ENCODE data around the gene IDUA. TPM values are rescaled to one million over a fixed set of nuclear protein-coding genes. Genes with fewer than 3 reads are reported as not detected.

The IDUA gene
- total RNA-seq, 4 donors from 2014 or later = 6.0 to 13.4 (median 11.1) TPM

GRCh38 chr4:1033840-1034551 is 47.2 kb downstream of the IDUA start:
- no peak for DNase-seq (ENCODE audit: low spot score in 2 of 2)
- intact Hi-C loops (cut with DNase I; ENCODE audit: low total_unique reads) = loop anchor here (10.0 kb wide), 1 partner anchor 251 kb away; the partner anchor contains the start of gene MAEA
- TF ChIP-seq POLR2A (IDR thresholded peaks at IDR 0.05) = no peak
- TF ChIP-seq CTCF (IDR thresholded peaks at IDR 0.05) = no peak
- WGBS, 2 donors = 23 to 29% methylated on average over 34 to 35 of the region's 35 CpGs
- H3K4me3 ChIP-seq (ENCODE audit: low read depth, poor library complexity, severe bottlenecking) = no peak overlapping the region

DNA sequence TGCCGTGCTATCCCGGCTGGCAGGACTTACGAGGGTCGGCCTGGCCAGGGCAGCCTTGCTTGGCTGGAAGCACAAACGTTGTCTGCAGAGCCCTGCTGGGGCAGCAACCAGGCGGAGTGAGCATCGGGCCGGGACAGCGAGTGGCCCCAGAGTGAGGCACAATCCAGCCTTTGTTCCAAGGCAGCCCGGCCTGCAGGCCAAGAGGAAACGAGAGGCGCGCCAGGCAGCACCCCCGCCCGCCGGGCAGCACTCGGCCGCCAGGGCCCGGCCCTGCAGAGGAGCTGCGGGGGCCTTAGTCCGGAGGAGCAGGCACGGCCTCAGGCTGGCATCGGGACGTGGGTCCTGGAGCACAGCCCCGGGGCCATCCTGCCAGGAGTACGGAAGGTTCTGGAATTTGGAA is 48.7 kb downstream of the IDUA start:
- H3K4me3 ChIP-seq (ENCODE audit: low read depth, poor library complexity, severe bottlenecking) = no peak overlapping the region
- no peak for TF ChIP-seq POLR2A (IDR thresholded peaks at IDR 0.05)
- no peak for TF ChIP-seq CTCF (IDR thresholded peaks at IDR 0.05)
- 66% methylated on average over 23 of the region's 26 CpGs; no CpG with 5 or more reads in 1 of the 2 donors for WGBS, 2 donors
- intact Hi-C loops (cut with DNase I; ENCODE audit: low total_unique reads) = loop anchor here (10.0 kb wide), 1 partner anchor 249 kb away; the partner anchor contains the start of gene MAEA
- DNase-seq (ENCODE audit: low spot score in 2 of 2) = no peak

DNA sequence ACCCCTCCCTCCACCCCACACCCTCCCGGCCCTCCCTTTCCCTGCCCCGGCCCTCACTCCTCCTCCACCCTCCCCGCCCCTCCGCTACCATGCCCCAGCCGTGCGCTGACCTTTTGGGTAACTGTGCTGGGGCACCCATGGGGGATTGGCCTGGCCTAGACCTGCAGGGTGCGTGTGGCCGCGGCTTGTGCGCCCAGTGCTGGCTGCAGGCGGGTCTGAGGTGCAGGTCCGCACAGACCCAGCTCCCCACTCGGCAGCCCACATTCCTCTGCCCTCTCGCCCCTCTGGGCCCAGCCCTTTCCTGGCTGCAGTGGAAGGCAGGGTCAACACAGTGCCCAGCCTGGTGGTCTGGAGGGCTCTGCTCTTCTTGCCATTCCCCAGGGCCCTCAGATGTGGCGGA is 49.3 kb downstream of the IDUA start:
- intact Hi-C loops (cut with DNase I; ENCODE audit: low total_unique reads) = loop anchor here (10.0 kb wide), 1 partner anchor 249 kb away; the partner anchor contains the start of gene MAEA
- no peak for DNase-seq (ENCODE audit: low spot score in 2 of 2)

GRCh38 chr4:1036976-1037810 is 50.3 kb downstream of the IDUA start:
- intact Hi-C loops (cut with DNase I; ENCODE audit: low total_unique reads) = loop anchor here (10.0 kb wide), 1 partner anchor 248 kb away; the partner anchor contains the start of gene MAEA
- no peak for DNase-seq (ENCODE audit: low spot score in 2 of 2)
- no peak overlapping the region for H3K4me3 ChIP-seq (ENCODE audit: low read depth, poor library complexity, severe bottlenecking)
- no peak for TF ChIP-seq CTCF (IDR thresholded peaks at IDR 0.05)
- WGBS, 2 donors = 90 to 91% methylated on average over 18 to 24 of the region's 26 CpGs

More for the DNA sequence above, 49.3 kb downstream of the IDUA start:
- TF ChIP-seq POLR2A (IDR thresholded peaks at IDR 0.05) (no peak), CTCF (IDR thresholded peaks at IDR 0.05) (no peak)
- H3K4me3 ChIP-seq (ENCODE audit: low read depth, poor library complexity, severe bottlenecking) = no peak overlapping the region
- 82 to 83% methylated on average over 4 to 14 of the region's 15 CpGs for WGBS, 2 donors

DNA sequence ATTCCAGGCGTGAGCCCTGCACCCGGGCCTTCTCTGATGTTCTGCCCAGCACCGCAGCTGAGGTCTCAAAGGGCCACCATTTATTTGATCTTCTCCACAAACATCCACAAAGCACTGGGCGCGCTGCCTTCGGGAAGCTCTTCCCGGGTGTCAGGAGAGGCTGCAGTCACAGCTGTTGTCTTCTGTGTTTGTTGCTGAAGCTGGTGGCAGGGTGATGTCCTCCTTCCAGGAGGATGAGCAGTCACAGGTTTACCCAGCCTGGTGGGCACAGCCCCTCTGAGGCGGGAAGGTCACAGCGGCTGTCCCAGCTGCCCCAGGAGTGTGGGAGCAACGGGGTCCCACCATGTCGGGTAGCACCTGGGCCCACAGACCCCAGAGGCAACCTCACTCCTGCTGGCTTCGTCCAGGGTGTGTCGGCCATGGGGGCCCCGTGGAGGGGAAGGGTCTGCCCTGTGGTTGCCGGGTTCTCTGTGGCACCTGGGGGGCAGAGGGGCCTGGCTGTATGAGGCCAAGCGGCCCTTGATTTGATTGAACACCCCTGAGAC is 52.2 kb downstream of the IDUA start:
- no peak for DNase-seq (ENCODE audit: low spot score in 2 of 2)
- TF ChIP-seq CTCF (IDR thresholded peaks at IDR 0.05) = no peak
- TF ChIP-seq POLR2A (IDR thresholded peaks at IDR 0.05) = no peak
- no peak overlapping the region for H3K4me3 ChIP-seq (ENCODE audit: low read depth, poor library complexity, severe bottlenecking)
- intact Hi-C loops (cut with DNase I; ENCODE audit: low total_unique reads) = loop anchor here (10.0 kb wide), 1 partner anchor 246 kb away; the partner anchor contains the start of gene MAEA
- WGBS, 2 donors = 75 to 81% methylated on average over 11 to 16 of the region's 16 CpGs
